Measurements from ENCODE around the gene FERMT2. TPM values are rescaled to one million over a fixed set of nuclear protein-coding genes. Genes with fewer than 3 reads are reported as not detected.
A peak's percentile ranks its signal among the peaks of the same experiment; 100 is the strongest.

The FERMT2 gene
- total RNA-seq = 83.9 and 86.3 TPM in 2 replicates

- peak within 1 kb of the TSS; percentile 70 for H3K4me3 ChIP-seq (ENCODE audit: low read depth, low read length)
- no peaks in the 10 kb centered on the region for H3K27me3 ChIP-seq (ENCODE audit: control insufficient read depth, insufficient read depth, low read length)
- no peak for TF ChIP-seq CTCF (IDR thresholded peaks at IDR 0.05; ENCODE audit: insufficient read depth, low read length, poor library complexity, severe bottlenecking)
- peaks cover 3% of the 10 kb centered on the region for H3K36me3 ChIP-seq (ENCODE audit: control insufficient read depth, insufficient read depth, low read length)
- DNase-seq (ENCODE audit: low read depth) = peak; percentile 38
Measured at GRCh38 chr14:52950898-52951680, at the start of gene FERMT2. Gene FERMT2 (minus strand): TSS chr14:52951050. CDS start chr14:52950568, 482 bp downstream.

- no peaks in the 10 kb centered on the region for H3K36me3 ChIP-seq (ENCODE audit: control insufficient read depth, insufficient read depth, low read length)
- H3K4me3 ChIP-seq (ENCODE audit: low read depth, low read length) = no peak overlapping the region
- no peak for TF ChIP-seq CTCF (IDR thresholded peaks at IDR 0.05; ENCODE audit: insufficient read depth, low read length, poor library complexity, severe bottlenecking)
- H3K27me3 ChIP-seq (ENCODE audit: control insufficient read depth, insufficient read depth, low read length) = no peaks in the 10 kb centered on the region
- no peak for DNase-seq (ENCODE audit: low read depth)
Measured at GRCh38 chr14:52998376-52999015, 47.6 kb upstream of the FERMT2 start.

GRCh38 chr14:52996493-52996892 lies 45.6 kb upstream of the FERMT2 start:
- no peak for TF ChIP-seq CTCF (IDR thresholded peaks at IDR 0.05; ENCODE audit: insufficient read depth, low read length, poor library complexity, severe bottlenecking)
- no peak for DNase-seq (ENCODE audit: low read depth)
- Histone ChIP-seq H3K36me3 (ENCODE audit: control insufficient read depth, insufficient read depth, low read length) (no peaks in the 10 kb centered on the region), H3K4me3 (ENCODE audit: low read depth, low read length) (no peak overlapping the region), H3K27me3 (ENCODE audit: control insufficient read depth, insufficient read depth, low read length) (no peaks in the 10 kb centered on the region)

- Histone ChIP-seq H3K27me3 (ENCODE audit: control insufficient read depth, insufficient read depth, low read length) (no peaks in the 10 kb centered on the region), H3K4me3 (ENCODE audit: low read depth, low read length) (no peak overlapping the region), H3K36me3 (ENCODE audit: control insufficient read depth, insufficient read depth, low read length) (no peaks in the 10 kb centered on the region)
- no peak for TF ChIP-seq CTCF (IDR thresholded peaks at IDR 0.05; ENCODE audit: insufficient read depth, low read length, poor library complexity, severe bottlenecking)
- DNase-seq (ENCODE audit: low read depth) = no peak
Measured at GRCh38 chr14:52995998-52996397, 45.1 kb upstream of the FERMT2 start.

GRCh38 chr14:52992236-52992870 lies 41.5 kb upstream of the FERMT2 start:
- no peaks in the 10 kb centered on the region for H3K27me3 ChIP-seq (ENCODE audit: control insufficient read depth, insufficient read depth, low read length)
- no peak for TF ChIP-seq CTCF (IDR thresholded peaks at IDR 0.05; ENCODE audit: insufficient read depth, low read length, poor library complexity, severe bottlenecking)
- H3K36me3 ChIP-seq (ENCODE audit: control insufficient read depth, insufficient read depth, low read length) = no peaks in the 10 kb centered on the region
- H3K4me3 ChIP-seq (ENCODE audit: low read depth, low read length) = no peak overlapping the region
- no peak for DNase-seq (ENCODE audit: low read depth)
